Measurements from ENCODE around the gene BAG1.

The BAG1 gene

GRCh38 chr9:33232815-33233214, 31.7 kb downstream of the BAG1 start:
- DNase-seq (ENCODE audit: low spot score) = no peak
- TF ChIP-seq CTCF (IDR thresholded peaks at IDR 0.05; ENCODE audit: extremely low read depth, insufficient read depth, missing control alignments) = no peak
- in situ Hi-C loops (cut with MboI; ENCODE audit: low pct_unique_long_range_greater_than_20kb, low sequenced_read_pairs, unreplicated experiment) = no loop called here

- TF ChIP-seq CTCF (IDR thresholded peaks at IDR 0.05; ENCODE audit: extremely low read depth, insufficient read depth, missing control alignments) = no peak
- in situ Hi-C loops (cut with MboI; ENCODE audit: low pct_unique_long_range_greater_than_20kb, low sequenced_read_pairs, unreplicated experiment) = no loop called here
- no peak for DNase-seq (ENCODE audit: low spot score)
These were observed 32.9 kb downstream of the BAG1 start for GRCh38 chr9:33231623-33231942.

- in situ Hi-C loops (cut with MboI; ENCODE audit: low pct_unique_long_range_greater_than_20kb, low sequenced_read_pairs, unreplicated experiment) = no loop called here
- TF ChIP-seq CTCF (IDR thresholded peaks at IDR 0.05; ENCODE audit: extremely low read depth, insufficient read depth, missing control alignments) = no peak
- DNase-seq (ENCODE audit: low spot score) = no peak
These were observed 33.5 kb downstream of the BAG1 start for GRCh38 chr9:33230756-33231622.

- DNase-seq (ENCODE audit: low spot score) = no peak
- peak; percentile 17 for TF ChIP-seq CTCF (IDR thresholded peaks at IDR 0.05; ENCODE audit: extremely low read depth, insufficient read depth, missing control alignments)
- in situ Hi-C loops (cut with MboI; ENCODE audit: low pct_unique_long_range_greater_than_20kb, low sequenced_read_pairs, unreplicated experiment) = loop anchor here (10.0 kb wide), 1 partner anchor 65 kb away; the partner anchor contains the start of gene B4GALT1
These were observed 35.0 kb downstream of the BAG1 start for GRCh38 chr9:33229359-33230114.

- DNase-seq (ENCODE audit: low spot score) = no peak
- TF ChIP-seq CTCF (IDR thresholded peaks at IDR 0.05; ENCODE audit: extremely low read depth, insufficient read depth, missing control alignments) = no peak
- in situ Hi-C loops (cut with MboI; ENCODE audit: low pct_unique_long_range_greater_than_20kb, low sequenced_read_pairs, unreplicated experiment) = loop anchor here (10.0 kb wide), 1 partner anchor 64 kb away; the partner anchor contains the start of gene B4GALT1
These were observed 35.9 kb downstream of the BAG1 start for GRCh38 chr9:33228606-33229005.

- in situ Hi-C loops (cut with MboI; ENCODE audit: low pct_unique_long_range_greater_than_20kb, low sequenced_read_pairs, unreplicated experiment) = loop anchor here (10.0 kb wide), 1 partner anchor 63 kb away; the partner anchor contains the start of gene B4GALT1
- DNase-seq (ENCODE audit: low spot score) = no peak
- no peak for TF ChIP-seq CTCF (IDR thresholded peaks at IDR 0.05; ENCODE audit: extremely low read depth, insufficient read depth, missing control alignments)
These were observed 36.8 kb downstream of the BAG1 start for GRCh38 chr9:33227741-33228140.
